Measurements from ENCODE around the gene KLC4. TPM values are rescaled to one million over a fixed set of nuclear protein-coding genes. Genes with fewer than 3 reads are reported as not detected.

Gene KLC4
- total and polyA plus RNA-seq, 9 of the 15 experiments (the other 6 are each of a cell fraction or from before 2014, with no cell fraction given), result 1.7 to 16.2 (median 7.7) TPM

- TF ChIP-seq PREB (CRISPR knock-in tag; IDR thresholded peaks at IDR 0.05) (no peak), NR3C1 (CRISPR knock-in tag; IDR thresholded peaks at IDR 0.05) (no peak), TCF3 (CRISPR knock-in tag; IDR thresholded peaks at IDR 0.05) (0 out of 2 replicates have a peak, but pooled peaks have one; percentile 16), CHD2 (IDR thresholded peaks at IDR 0.05; ENCODE audit: low read depth, low read length) (no peak), BCOR (IDR thresholded peaks at IDR 0.05) (no peak), CBFA2T2 (conservative IDR thresholded peaks at IDR 0.05) (peak; percentile 14; the same call in 1 of the 2 replicates), PHF8 (IDR thresholded peaks at IDR 0.05; ENCODE audit: borderline replicate concordance, low read length) (no peak), ETS2 (tag; IDR thresholded peaks at IDR 0.05; ENCODE audit: borderline replicate concordance, poor library complexity, severe bottlenecking) (no peak), ZNF696 (CRISPR knock-in tag; conservative IDR thresholded peaks at IDR 0.05) (no peak), POLR2G (IDR thresholded peaks at IDR 0.05; ENCODE audit: low read depth, low read length) (no peak)
These were observed 40.3 kb upstream of the KLC4 start (continued) for GRCh38 chr6:43019152-43019551.

- Histone ChIP-seq H3K4me3 (no peak overlapping the region), H3K4me1 (replicated peaks in 1 of 2; ENCODE audit: control insufficient read depth in 2 of 2, insufficient read depth in 2 of 2, low read length in 2 of 2) (peaks cover 41% of the 10 kb centered on the region in 2 experiments), H3K27ac (ENCODE audit: extremely low read depth, low read depth, low read length) (peak overlapping the region; percentile 83), H3K9me3 (replicated peaks; ENCODE audit: control insufficient read depth, insufficient read depth, low read depth, low read length) (no peaks in the 10 kb centered on the region), H3K4me2 (ENCODE audit: insufficient read depth, low read length) (peak overlapping the region; percentile 100), H2AFZ (ENCODE audit: low read depth, low read length) (no peak overlapping the region), H3K36me3 (ENCODE audit: control insufficient read depth, insufficient read depth, low read length) (peaks cover 75% of the 10 kb centered on the region), H3K27me3 (ENCODE audit: control insufficient read depth in 2 of 2, insufficient read depth in 2 of 2, low read length in 2 of 2) (no peaks in the 10 kb centered on the region), H4K20me1 (replicated peaks; ENCODE audit: control insufficient read depth, insufficient read depth, low read length) (no peaks in the 10 kb centered on the region), H3K79me2 (ENCODE audit: control insufficient read depth, insufficient read depth, low read length) (peaks cover 65% of the 10 kb centered on the region), H3K9ac (ENCODE audit: insufficient read depth in 1 of 2, low read depth in 2 of 2, low read length in 2 of 2) (peak overlapping the region; percentile 82 to 94; a peak in 1 of 4 replicates), H3K9me1 (ENCODE audit: control insufficient read depth, insufficient read depth, low read length) (no peaks in the 10 kb centered on the region)
- no peak for ATAC-seq
- 89% methylated on average over 3 of the region's 3 CpGs for WGBS (ENCODE audit: insufficient coverage, low coverage, missing lambda C conversion rate)
- ChIA-PET CTCF (ENCODE audit: low intra/inter-chr PET ratio) (no interaction called here), POLR2A (interaction anchor here (0.6 to 2.5 kb wide), 9 partner anchors 9 to 894 kb away, joined by 3 to 17 read pairs (median 4); partner anchors contain the start of genes CNPY3, CUL7 and PEX6)
- BruUV-seq (replicated peaks), result no TSS peak
- intact Hi-C loops (cut with micrococcal nuclease), result no loop called here
- FAIRE-seq, result no peak
- in situ Hi-C loops (cut with MboI), result no loop called here
- DNase-seq (ENCODE audit: extremely low read depth in 1 of 4, low spot score in 3 of 4), result no peak
- no peak for TF ChIP-seq ZNF77 (CRISPR knock-in tag; IDR thresholded peaks at IDR 0.05)
- TF ChIP-seq NFE2 (IDR thresholded peaks at IDR 0.05; ENCODE audit: low read depth), result peak; percentile 49
- TF ChIP-seq PHF21A (IDR thresholded peaks at IDR 0.05; ENCODE audit: borderline replicate concordance, low read depth), result no peak
- TF ChIP-seq NFIX (CRISPR knock-in tag; IDR thresholded peaks at IDR 0.05; ENCODE audit: low read depth), result no peak
- TF ChIP-seq RHOXF2B (CRISPR knock-in tag; conservative IDR thresholded peaks at IDR 0.05), result no peak
- TF ChIP-seq MAFG (tag; conservative IDR thresholded peaks at IDR 0.05), result peak; percentile 46; the same call in 1 of the 2 replicates
- TF ChIP-seq ZNF316 (IDR thresholded peaks at IDR 0.05), result peak; percentile 91
- TF ChIP-seq ZNF655 (CRISPR knock-in tag; IDR thresholded peaks at IDR 0.05), result no peak
- no peak for TF ChIP-seq POLR2H (tag; IDR thresholded peaks at IDR 0.05; ENCODE audit: low read depth)
- TF ChIP-seq C11orf30 (IDR thresholded peaks at IDR 0.05; ENCODE audit: low read depth), result peak; percentile 75
These were observed 39.3 kb upstream of the KLC4 start for GRCh38 chr6:43020052-43020705.
